ENCODE data around the gene CHST15. TPM values are rescaled to one million over a fixed set of nuclear protein-coding genes. Genes with fewer than 3 reads are reported as not detected.

Gene CHST15
- total and polyA plus RNA-seq, 2 of the 4 experiments (the other 2 are of a cell fraction), result 0.14 to 0.18 TPM

DNA sequence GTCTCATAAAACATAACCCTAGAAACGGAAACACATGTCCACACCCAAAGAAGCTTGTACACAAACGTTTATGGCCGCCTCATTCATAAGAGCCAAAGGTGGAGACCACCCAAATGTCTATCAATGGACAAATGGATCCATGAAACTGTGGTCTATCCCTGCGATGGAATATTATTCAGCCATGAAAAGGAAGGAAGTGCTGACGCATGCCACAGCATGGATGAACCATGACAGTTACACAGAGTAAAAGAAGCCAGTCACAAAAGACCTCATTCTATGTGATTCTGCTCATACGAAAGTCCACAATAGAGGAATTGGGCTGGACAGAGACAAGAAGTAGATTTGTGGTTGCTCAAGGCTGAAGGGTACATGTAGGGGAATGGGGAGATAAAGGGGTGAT, 10.8 kb downstream of the CHST15 start:
- ChIA-PET POLR2A (ENCODE audit: unreplicated experiment) (no interaction called here), CTCF (no interaction called here)
- Histone ChIP-seq H3K4me3 (ENCODE audit: insufficient read depth, low read depth, low read length) (no peak overlapping the region), H2BK20ac (ENCODE audit: low read depth, low read length) (no peak overlapping the region), H3K9me3 (ENCODE audit: control insufficient read depth, insufficient read depth, low read length) (no peaks in the 10 kb centered on the region; the same call in none of the 2 replicates), H2BK5ac (ENCODE audit: low read depth, low read length, poor library complexity, severe bottlenecking) (no peak overlapping the region), H3K4ac (ENCODE audit: low read depth, low read length) (no peak overlapping the region), H3K9me1 (ENCODE audit: insufficient read depth, low read length) (no peaks in the 10 kb centered on the region), H2AK5ac (ENCODE audit: low read depth, low read length) (no peak overlapping the region), H3K56ac (ENCODE audit: extremely low read depth, insufficient read depth, low read length) (no peak overlapping the region), H3K4me2 (ENCODE audit: low read depth, low read length) (no peak overlapping the region), H3K4me1 (ENCODE audit: control insufficient read depth, insufficient read depth, low read length) (no peaks in the 10 kb centered on the region), H2BK15ac (ENCODE audit: low read depth, low read length) (no peak overlapping the region), H2BK120ac (ENCODE audit: low read depth, low read length) (no peak overlapping the region), H4K91ac (ENCODE audit: insufficient read depth, low read depth, low read length) (no peak overlapping the region), H3K18ac (ENCODE audit: low read depth, low read length) (no peak overlapping the region), H3K27ac (ENCODE audit: insufficient read depth, low read length) (no peak overlapping the region), H3K9ac (ENCODE audit: low read depth, low read length) (no peak overlapping the region), H3K14ac (replicated peaks; ENCODE audit: low read depth, low read length) (no peak overlapping the region), H4K8ac (ENCODE audit: low read depth in 2 of 2, low read length in 2 of 2) (no peak overlapping the region), H3K79me1 (ENCODE audit: low read depth in 1 of 2, low read length in 2 of 2) (no peaks in the 10 kb centered on the region), H2AK9ac (replicated peaks; ENCODE audit: low read depth, low read length, poor library complexity) (no peak overlapping the region), H3K27me3 (ENCODE audit: control insufficient read depth, insufficient read depth, low read length) (no peaks in the 10 kb centered on the region), H3K36me3 (ENCODE audit: control insufficient read depth, insufficient read depth, low read length) (no peaks in the 10 kb centered on the region), H2AFZ (replicated peaks; ENCODE audit: low read length, poor library complexity) (no peak overlapping the region), H4K5ac (ENCODE audit: low read depth, low read length) (no peak overlapping the region), H4K20me1 (ENCODE audit: insufficient read depth, low read length) (no peaks in the 10 kb centered on the region), H3K23ac (ENCODE audit: low read depth, low read length) (no peak overlapping the region)
- in situ Hi-C loops (cut with MboI; ENCODE audit: low sequenced_read_pairs) (no loop called here), intact Hi-C loops (cut with micrococcal nuclease) (no loop called here), dilution Hi-C loops (cut with HindIII; ENCODE audit: low sequenced_read_pairs, unreplicated experiment) (no loop called here)
- ATAC-seq (ENCODE audit: low read depth) (no peak), DNase-seq (no peak)
- BruUV-seq (replicated peaks), result no TSS peak
- TF ChIP-seq USF2 (IDR thresholded peaks at IDR 0.05; ENCODE audit: low read depth, low read length) (no peak), NFE2L2 (IDR thresholded peaks at IDR 0.05; ENCODE audit: low read depth, low read length) (no peak), RAD21 (IDR thresholded peaks at IDR 0.05; ENCODE audit: low read length) (no peak), CHD1 (IDR thresholded peaks at IDR 0.05; ENCODE audit: low read depth, low read length) (no peak), MXI1 (IDR thresholded peaks at IDR 0.05; ENCODE audit: borderline replicate concordance, low read depth, low read length) (no peak), RCOR1 (IDR thresholded peaks at IDR 0.05; ENCODE audit: insufficient replicate concordance, low read length) (no peak), FOS (IDR thresholded peaks at IDR 0.05; ENCODE audit: low read depth, low read length) (no peak), MAZ (IDR thresholded peaks at IDR 0.05; ENCODE audit: borderline replicate concordance, low read depth, low read length) (no peak), SMC3 (IDR thresholded peaks at IDR 0.05; ENCODE audit: low read depth, low read length) (no peak)
- TF ChIP-seq, protein P1, sequence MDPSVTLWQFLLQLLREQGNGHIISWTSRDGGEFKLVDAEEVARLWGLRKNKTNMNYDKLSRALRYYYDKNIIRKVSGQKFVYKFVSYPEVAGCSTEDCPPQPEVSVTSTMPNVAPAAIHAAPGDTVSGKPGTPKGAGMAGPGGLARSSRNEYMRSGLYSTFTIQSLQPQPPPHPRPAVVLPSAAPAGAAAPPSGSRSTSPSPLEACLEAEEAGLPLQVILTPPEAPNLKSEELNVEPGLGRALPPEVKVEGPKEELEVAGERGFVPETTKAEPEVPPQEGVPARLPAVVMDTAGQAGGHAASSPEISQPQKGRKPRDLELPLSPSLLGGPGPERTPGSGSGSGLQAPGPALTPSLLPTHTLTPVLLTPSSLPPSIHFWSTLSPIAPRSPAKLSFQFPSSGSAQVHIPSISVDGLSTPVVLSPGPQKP (IDR thresholded peaks at IDR 0.05; ENCODE audit: borderline replicate concordance, low read depth, low read length), result no peak
- WGBS, 2 experiments (ENCODE audit: extremely low coverage in 2 of 2, insufficient read length in 1 of 2), result 80% methylated on average over 2 of the region's 6 CpGs; no CpG with 5 or more reads in 1 of the 2 experiments

Measured in IMR-90 (cell line).